Fibroblast of mammary gland (primary cell): Measurements from ENCODE around the gene DIS3L2.
A peak's percentile ranks its signal among the peaks of the same experiment; 100 is the strongest.
"Not testable (repeated sequence)": the region's sequence is repeated elsewhere in the genome, so short reads cannot be mapped to it uniquely, and the experiment has no call there.

ENCODE experiments used
- DNase-seq: peaks from one replicate; pipeline ENCODE4 v3.0.0-alpha.2; 2010; ENCODE audit warnings: low read depth
- H3K4me3 ChIP-seq: 2 replicates; pipeline ENCODE4 v1.5.1; 2011; ENCODE audit warnings: low read depth, mild to moderate bottlenecking, low read length, moderate library complexity; ENCODE audit not compliant: control insufficient read depth
- CTCF ChIP-seq: conservative IDR thresholded peaks from 2 replicates; pipeline ENCODE4 v1.5.1; 2011; ENCODE audit warnings: low read depth, low read length, inconsistent platforms; ENCODE audit not compliant: control insufficient read depth, insufficient read depth

DIS3L2 gene

GRCh38 chr2:232333361-232334135 lies 372.0 kb downstream of the DIS3L2 start:
- no peak for DNase-seq
- no peak overlapping the region for H3K4me3 ChIP-seq
- peak; percentile 50 for TF ChIP-seq CTCF

- DNase-seq, H3K4me3 ChIP-seq: not testable (repeated sequence)
Measured at GRCh38 chr2:232334136-232334884, 372.8 kb downstream of the DIS3L2 start.

- not testable (repeated sequence) for DNase-seq, H3K4me3 ChIP-seq
Measured at GRCh38 chr2:232334885-232335205, 373.3 kb downstream of the DIS3L2 start.

GRCh38 chr2:232335206-232335858 lies 373.8 kb downstream of the DIS3L2 start:
- DNase-seq, H3K4me3 ChIP-seq: not testable (repeated sequence)

GRCh38 chr2:232335859-232336215 lies 374.3 kb downstream of the DIS3L2 start:
- H3K4me3 ChIP-seq, result no peak overlapping the region
- DNase-seq, result no peak
- no peak for TF ChIP-seq CTCF

GRCh38 chr2:232336241-232336736 lies 374.8 kb downstream of the DIS3L2 start:
- H3K4me3 ChIP-seq, result no peak overlapping the region
- TF ChIP-seq CTCF, result no peak
- no peak for DNase-seq

GRCh38 chr2:232336981-232337720 lies 375.6 kb downstream of the DIS3L2 start:
- DNase-seq, result no peak
- no peak overlapping the region for H3K4me3 ChIP-seq
- TF ChIP-seq CTCF, result no peak

GRCh38 chr2:232338094-232338758 lies 376.7 kb downstream of the DIS3L2 start:
- DNase-seq, H3K4me3 ChIP-seq: not testable (repeated sequence)
